Globus pallidus (tissue), 1 donor: ENCODE measurements around the gene SH2D7.
A peak's percentile ranks its signal among the peaks of the same experiment; 100 is the strongest.

ENCODE experiments used
- DNase-seq: peaks from one replicate; pipeline ENCODE4 v3.0.0-alpha.2; 2015; ENCODE audit warnings: low spot score

SH2D7 gene

GRCh38 chr15:78104566-78105475 lies 12.5 kb downstream of the SH2D7 start:
- DNase-seq, result no peak

- DNase-seq, result no peak
These were observed 13.3 kb downstream of the SH2D7 start for GRCh38 chr15:78105476-78106241.

GRCh38 chr15:78107471-78107870 lies 15.1 kb downstream of the SH2D7 start:
- no peak for DNase-seq

- peak; percentile 72 for DNase-seq
These were observed 16.1 kb downstream of the SH2D7 start for GRCh38 chr15:78108300-78109084.

GRCh38 chr15:78109156-78109555 lies 16.8 kb downstream of the SH2D7 start:
- DNase-seq, result no peak

GRCh38 chr15:78110096-78110495 lies 17.7 kb downstream of the SH2D7 start:
- no peak for DNase-seq

GRCh38 chr15:78110916-78111475 lies 18.6 kb downstream of the SH2D7 start:
- no peak for DNase-seq

GRCh38 chr15:78111788-78112187 lies 19.4 kb downstream of the SH2D7 start:
- no peak for DNase-seq

- no peak for DNase-seq
These were observed 20.2 kb downstream of the SH2D7 start for GRCh38 chr15:78112551-78112950.

GRCh38 chr15:78120523-78120922 lies 28.2 kb downstream of the SH2D7 start:
- no peak for DNase-seq

- DNase-seq, result no peak
These were observed 32.9 kb downstream of the SH2D7 start for GRCh38 chr15:78125267-78125666.

- DNase-seq, result no peak
These were observed 35.5 kb downstream of the SH2D7 start for GRCh38 chr15:78127882-78128281.

GRCh38 chr15:78129077-78129750 lies 36.9 kb downstream of the SH2D7 start:
- DNase-seq, result no peak

- DNase-seq, result no peak
These were observed 37.5 kb downstream of the SH2D7 start for GRCh38 chr15:78129751-78130287.

GRCh38 chr15:78130466-78131294 lies 38.3 kb downstream of the SH2D7 start:
- DNase-seq, result no peak

- peak; percentile 52 for DNase-seq
These were observed 39.1 kb downstream of the SH2D7 start, which contains the start of gene CIB2 for GRCh38 chr15:78131295-78132061. TSS of gene CIB2 (minus strand) at chr15:78131445. CDS start at chr15:78131215, 230 bp downstream.

GRCh38 chr15:78133801-78134200 lies 41.4 kb downstream of the SH2D7 start:
- DNase-seq, result no peak

GRCh38 chr15:78139578-78139977 lies 47.2 kb downstream of the SH2D7 start:
- DNase-seq, result no peak

GRCh38 chr15:78140292-78140691 lies 47.9 kb downstream of the SH2D7 start:
- DNase-seq, result no peak
